Measurements from ENCODE around the gene PADI3.

GRCh38 chr1:17263936-17264335 lies 15.0 kb downstream of the PADI3 start:
- no peak for TF ChIP-seq POLR2AphosphoS5 (IDR thresholded peaks at IDR 0.05; ENCODE audit: low read depth, low read length)
- no peak for TF ChIP-seq JUND (IDR thresholded peaks at IDR 0.05)
- no peak for TF ChIP-seq RXRA (IDR thresholded peaks at IDR 0.05; ENCODE audit: borderline replicate concordance, low read depth)
- no peak for TF ChIP-seq MAX (IDR thresholded peaks at IDR 0.05; ENCODE audit: low read depth)
- TF ChIP-seq RCOR1 (IDR thresholded peaks at IDR 0.05; ENCODE audit: low read length), result no peak
- TF ChIP-seq CTCF (IDR thresholded peaks at IDR 0.05), result no peak
